Transverse colon (tissue), 4 donors: Measurements from ENCODE around the gene SH3RF3. TPM values are rescaled to one million over a fixed set of nuclear protein-coding genes. Genes with fewer than 3 reads are reported as not detected.

Source experiments
- DNase-seq: peaks from one replicate; pipeline ENCODE4 v3.0.0-alpha.2; 2019
- H3K27ac ChIP-seq, 4 donors: fragments of 200-600 bp; sonication (generic); 2 replicates each; pipeline ENCODE4 v1.5.1; 2016 to 2018; ENCODE audit warnings: inconsistent platforms in 4 of 4
- H3K27me3 ChIP-seq: fragments of 200-600 bp; sonication (generic); 2 replicates; pipeline ENCODE4 v1.5.1; 2017; ENCODE audit warnings: inconsistent platforms
- H3K36me3 ChIP-seq, 4 donors: fragments of 200-600 bp; sonication (generic); 2 replicates each; pipeline ENCODE4 v1.5.1; 2017 to 2019; ENCODE audit warnings: inconsistent platforms in 4 of 4
- H3K4me1 ChIP-seq, 4 donors: fragments of 200-600 bp; sonication (generic); 2 replicates each; pipeline ENCODE4 v1.5.1; 2017 to 2020; ENCODE audit warnings: inconsistent platforms in 4 of 4
- H3K4me3 ChIP-seq, 4 donors: fragments of 200-600 bp; sonication (generic); 1 replicate in 1 of 4; 2 replicates in 3 of 4; pipeline versions ENCODE4 v1.5.1 to v1.6.1; 2017 to 2019; ENCODE audit warnings: inconsistent platforms in 4 of 4
- H3K9me3 ChIP-seq, 2 donors: fragments of 200-600 bp; sonication (generic); 2 replicates each; pipeline ENCODE4 v1.5.1; 2017 to 2019; ENCODE audit warnings: inconsistent platforms in 2 of 2
- CTCF ChIP-seq, 5 experiments: fragments of 200-600 bp in 3 of 5; fragments of 450-650 bp in 2 of 5; sonication (generic) in 3 of 5; IDR thresholded peaks; 1 replicate in 2 of 5; 2 replicates in 3 of 5; pipeline ENCODE4 v1.5.1; 2016 to 2017; ENCODE audit warnings: antibody characterized with exemption in 5 of 5, inconsistent platforms in 3 of 5, mild to moderate bottlenecking in 2 of 5, moderate library complexity in 1 of 5
- EP300 ChIP-seq: sonication (generic); formaldehyde crosslinking; IDR thresholded peaks from one replicate; pipeline ENCODE4 v1.6.1; 2017; ENCODE audit warnings: antibody characterized with exemption, low read depth
- POLR2A ChIP-seq: fragments of 450-650 bp; IDR thresholded peaks from one replicate; pipeline ENCODE4 v1.6.1; 2016; ENCODE audit warnings: antibody characterized with exemption, mild to moderate bottlenecking, moderate library complexity
- POLR2AphosphoS5 ChIP-seq, 3 donors: sonication (generic); formaldehyde crosslinking; IDR thresholded peaks; one replicate each; pipeline ENCODE4 v1.6.1; 2016; ENCODE audit warnings: antibody characterized with exemption in 3 of 3
- WGBS, 2 donors: methylation state at CpG; one replicate each; pipeline ENCODE4 v1.1.5; 2018; ENCODE audit warnings: low coverage in 1 of 2; 5-methylcytosine and 5-hydroxymethylcytosine counted together
- in situ Hi-C, 4 donors: fragments of 200-750 bp; cut with MboI; loops; one replicate each; pipeline versions ENCODE4 v1.15.0 to v1.15.1; 2017; ENCODE audit warnings: low sequenced_read_pairs in 3 of 4, low pct_ligation_motif_present in 1 of 4, low pct_unique_long_range_greater_than_20kb in 1 of 4
- intact Hi-C: fragments of 100-400 bp; cut with DNase I; formaldehyde crosslinking; loops from one replicate; pipeline ENCODE4 v1.15.1; 2023; ENCODE audit warnings: low total_unique reads
- total RNA-seq, 4 donors: library from RNA; depleted of rRNA; stranded (reverse); fragments of >200 nt; gene quantifications; one replicate each; pipeline ENCODE4 v1.1.0, GENCODE V29; 2016

The SH3RF3 gene
- total RNA-seq, 4 donors from 2014 or later: 1.9 to 8.8 (median 2.9) TPM

- Histone ChIP-seq H3K27me3 (no peaks in the 10 kb centered on the region), H3K36me3 (no peaks in the 10 kb centered on the region), H3K27ac (no peak overlapping the region), H3K4me1 (no peaks in the 10 kb centered on the region), H3K4me3 (no peak overlapping the region), H3K9me3 (no peaks in the 10 kb centered on the region)
- intact Hi-C loops (no loop called here), in situ Hi-C loops (no loop called here)
- TF ChIP-seq POLR2AphosphoS5 (IDR thresholded peaks at IDR 0.05): no peak
- no peak for TF ChIP-seq POLR2A
- no peak for TF ChIP-seq CTCF (IDR thresholded peaks at IDR 0.05)
- TF ChIP-seq EP300: no peak
- 83 to 87% methylated on average over 4 to 16 of the region's 16 CpGs for WGBS, 2 donors
- no peak for DNase-seq
These were observed 13.6 kb downstream of the SH3RF3 start for GRCh38 chr2:109142416-109143210.

DNA sequence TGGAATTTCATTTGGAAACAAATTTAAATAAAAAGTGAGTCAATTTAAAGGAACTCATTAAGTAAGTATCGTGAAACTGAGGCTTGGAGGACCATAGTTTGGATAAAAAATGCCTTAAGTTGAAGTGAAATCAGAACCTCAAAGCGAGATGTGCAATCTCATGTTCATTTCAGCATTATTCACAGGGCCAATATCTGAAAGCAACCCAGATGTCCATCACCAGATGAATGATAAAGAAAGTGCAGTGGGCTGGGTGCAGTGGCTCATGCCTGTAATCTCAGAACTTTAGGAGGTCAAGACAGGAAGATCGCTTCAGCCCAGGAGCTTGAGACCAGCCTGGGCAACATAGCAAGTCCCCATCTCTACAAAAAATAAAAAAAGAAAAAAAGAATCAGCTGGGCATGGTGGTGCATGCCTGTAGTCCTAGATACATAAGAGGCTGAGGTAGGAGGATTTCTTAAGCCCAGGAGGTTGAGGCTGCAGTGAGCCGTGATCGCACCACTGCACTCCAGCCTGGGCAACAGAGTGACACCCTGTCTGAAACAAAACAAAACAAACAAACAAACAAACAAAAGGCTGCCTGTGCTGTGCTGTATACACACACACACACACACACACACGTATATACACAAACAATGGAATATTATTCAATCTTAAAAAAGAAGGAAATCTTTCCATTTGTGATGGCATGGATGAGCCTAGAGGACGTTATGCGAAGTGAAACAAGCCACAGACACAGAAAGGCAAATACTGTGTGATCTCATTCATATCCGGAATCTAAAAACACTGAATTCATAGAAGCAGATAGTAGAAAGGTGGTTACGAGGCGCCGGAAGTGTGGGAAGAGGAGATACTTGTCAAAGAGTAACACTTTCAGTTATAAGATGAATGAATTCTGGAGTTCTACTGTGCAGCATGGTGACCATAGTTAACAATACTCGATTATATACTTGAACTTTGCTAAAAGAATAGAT is 14.5 kb downstream of the SH3RF3 start:
- H3K36me3 ChIP-seq: no peaks in the 10 kb centered on the region

DNA sequence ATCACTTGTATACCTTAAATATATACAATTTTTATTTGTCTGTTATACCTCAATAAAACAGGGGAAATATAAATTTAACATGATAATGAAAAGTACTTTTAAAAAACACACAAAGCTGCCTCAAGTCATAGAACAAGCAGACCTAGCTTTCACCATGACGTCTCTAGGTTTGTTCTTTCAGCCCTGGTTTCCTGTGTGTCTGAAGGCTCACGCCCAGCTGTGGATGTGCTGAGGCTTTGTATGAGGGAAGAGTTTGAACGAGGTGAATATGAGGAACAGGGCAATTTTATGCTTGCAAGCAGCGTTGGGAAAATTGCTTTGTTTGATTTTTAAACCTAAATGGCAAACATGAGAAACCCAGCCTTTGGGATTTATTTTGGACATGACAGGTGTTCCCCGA is 15.3 kb downstream of the SH3RF3 start:
- intact Hi-C loops (no loop called here), in situ Hi-C loops (no loop called here)
- WGBS, 2 donors: 46 to 64% methylated on average over 4 to 5 of the region's 5 CpGs
- DNase-seq: no peak
- no peaks in the 10 kb centered on the region for H3K9me3 ChIP-seq
- H3K4me3 ChIP-seq: no peak overlapping the region
- TF ChIP-seq EP300 (no peak), POLR2AphosphoS5 (IDR thresholded peaks at IDR 0.05) (no peak), CTCF (IDR thresholded peaks at IDR 0.05) (no peak), POLR2A (no peak)
- no peak overlapping the region for H3K27ac ChIP-seq
- no peaks in the 10 kb centered on the region for H3K27me3 ChIP-seq
- H3K4me1 ChIP-seq: no peaks in the 10 kb centered on the region
- no peaks in the 10 kb centered on the region for H3K36me3 ChIP-seq

More for the DNA sequence above, 14.5 kb downstream of the SH3RF3 start:
- Histone ChIP-seq H3K4me1 (no peaks in the 10 kb centered on the region), H3K27ac (no peak overlapping the region), H3K27me3 (no peaks in the 10 kb centered on the region), H3K9me3 (no peaks in the 10 kb centered on the region), H3K4me3 (no peak overlapping the region)
- WGBS, 2 donors: 79 to 82% methylated on average over 9 to 13 of the region's 13 CpGs
- DNase-seq: no peak
- TF ChIP-seq EP300: no peak
- no peak for TF ChIP-seq POLR2A
- no peak for TF ChIP-seq CTCF (IDR thresholded peaks at IDR 0.05)
- no peak for TF ChIP-seq POLR2AphosphoS5 (IDR thresholded peaks at IDR 0.05)
- intact Hi-C loops: no loop called here
- in situ Hi-C loops: no loop called here

GRCh38 chr2:109144721-109145120 is 15.7 kb downstream of the SH3RF3 start:
- Histone ChIP-seq H3K4me1 (no peaks in the 10 kb centered on the region), H3K9me3 (no peaks in the 10 kb centered on the region), H3K4me3 (no peak overlapping the region), H3K36me3 (no peaks in the 10 kb centered on the region), H3K27me3 (no peaks in the 10 kb centered on the region), H3K27ac (no peak overlapping the region)
- in situ Hi-C loops: no loop called here
- DNase-seq: no peak
- intact Hi-C loops: no loop called here
- TF ChIP-seq CTCF (IDR thresholded peaks at IDR 0.05) (no peak), EP300 (no peak), POLR2AphosphoS5 (IDR thresholded peaks at IDR 0.05) (no peak), POLR2A (no peak)
- WGBS, 2 donors: 95% methylated on average over 15 of the region's 15 CpGs; no CpG with 5 or more reads in 1 of the 2 donors
